Heart right ventricle (tissue), 16 donors: ENCODE results near the gene COG7. TPM values are rescaled to one million over a fixed set of nuclear protein-coding genes. Genes with fewer than 3 reads are reported as not detected.
A peak's percentile ranks its signal among the peaks of the same experiment; 100 is the strongest.

Source experiments
- ATAC-seq, 8 donors: fragments of 200-7000 bp; cut with Tn5 transposase; one replicate each; pipeline ENCODE4 v1.9.1; 2020; ENCODE audit warnings: mild to moderate bottlenecking in 8 of 8, moderate library complexity in 8 of 8, moderate number of reproducible peaks in 1 of 8
- DNase-seq, 2 donors: peaks; one replicate each; pipeline ENCODE4 v3.0.0-alpha.2; 2020
- H3K27ac ChIP-seq, 10 donors: fragments of 200-600 bp; sonication (generic) in 2 of 10; one replicate each; pipeline versions ENCODE4 v1.5.0 to v1.8.0; 2020 to 2022; ENCODE audit warnings: mild to moderate bottlenecking in 3 of 10
- H3K27me3 ChIP-seq, 7 donors: fragments of 200-600 bp; one replicate each; pipeline ENCODE4 v1.8.0; 2021 to 2022; ENCODE audit warnings: mild to moderate bottlenecking in 2 of 7
- H3K36me3 ChIP-seq, 9 donors: fragments of 200-600 bp; sonication (generic) in 1 of 9; one replicate each; pipeline versions ENCODE4 v1.5.0 to v1.8.0; 2020 to 2022; ENCODE audit warnings: mild to moderate bottlenecking in 2 of 9
- H3K4me1 ChIP-seq, 9 donors: fragments of 200-600 bp; sonication (generic) in 1 of 9; one replicate each; pipeline versions ENCODE4 v1.5.0 to v1.8.0; 2020 to 2022; ENCODE audit warnings: mild to moderate bottlenecking in 4 of 9
- H3K4me3 ChIP-seq, 10 donors: fragments of 200-600 bp; sonication (generic) in 2 of 10; one replicate each; pipeline versions ENCODE4 v1.5.0 to v1.8.0; 2020 to 2022; ENCODE audit warnings: mild to moderate bottlenecking in 7 of 10, moderate library complexity in 2 of 10
- H3K9me3 ChIP-seq, 11 donors: fragments of 200-600 bp in 10 of 11; sonication (generic) in 2 of 11; one replicate each; pipeline versions ENCODE4 v1.5.0 to v1.8.0; 2013 to 2022; ENCODE audit warnings: mild to moderate bottlenecking in 2 of 11, control low read depth in 1 of 11, moderate library complexity in 1 of 11
- WGBS, 2 donors: extraction: QIAGEN DNeasy Blood & Tissue Kit; methylation state at CpG; one replicate each; pipeline ENCODE4 v1.1.7; 2013; ENCODE audit warnings: inconsistent platforms in 1 of 2; 5-methylcytosine and 5-hydroxymethylcytosine counted together
- intact Hi-C, 10 donors: fragments of 100-400 bp; cut with DNase I; formaldehyde crosslinking; loops; one replicate each; pipeline versions ENCODE4 v1.11.1 to v1.14.2; 2022
- polyA plus RNA-seq, 2 donors: library from polyadenylated mRNA; stranded (reverse); fragments of 200-250 nt; gene quantifications; one replicate each; pipeline ENCODE4 v1.2.3, GENCODE V29; 2013
- total RNA-seq, 10 donors: library from RNA; stranded (reverse); fragmentation: NEBNext Ultra II Directional in 3 of 10; extraction: Animal tissue kit (Norgen Biotek cat#: 25700) in 3 of 10; gene quantifications; one replicate each; pipeline versions ENCODE4 v1.2.1 to v1.2.4, GENCODE V29; 2021 to 2023
- TF ChIP-seq, protein P1 (sequence below), 9 donors: fragments of 200-600 bp; sonication (generic) in 2 of 9; IDR thresholded peaks; one replicate each; pipeline versions ENCODE4 v1.5.0 to v1.8.0; 2021 to 2022; ENCODE audit warnings: antibody characterized with exemption in 9 of 9, mild to moderate bottlenecking in 5 of 9, moderate library complexity in 1 of 9
- donor health status: Arrhythmogenic right ventricular cardiomyopathy.
- donor health status: ischemic (EF 13 %, LVEDD 7.1; RV severe dilation, severe dysfunction).
- donor health status: healthy with polysubstance abuse.
- donor health status: DM: no; HTN: yes; CAD: no.
- donor health status: DM: no; HTN: no; CAD: no.
- donor health status: ischemic (EF 25% LVEDD 6.9; RV normal size, moderate dysfunction).
- donor health status: ischemic (EF 25% LVEDD 5.7; RV mildly dilated, moderate dysfunction).
- donor health status: healthy.
- donor health status: DM: yes; HTN: yes; CAD: no.
- donor health status: Ischemic cardiomyopathy.
- donor health status: ischemic (EF 35%, LVEDD 5.7; RV mildly dilated, moderate dysfunction).
- donor health status: nonischemic (EF 11% LVEDD 7.7; RV severe dilation, severe dysfunction).
- donor health status: DM: yes; HTN: yes; CAD: no.
- donor health status: PGD.
- donor health status: ischemic (EF 29% LVEDD 5.4; RV normal size, mild dysfunction).
- donor health status: nonischemic (EF 23%, LVEDD 6.1; RV moderate dilation, normal function).

COG7 gene
- total and polyA plus RNA-seq, 12 donors = 10.9 to 28.1 (median 12.9) TPM

- WGBS, 2 donors = 54 to 57% methylated on average over 11 of the region's 11 CpGs
- Histone ChIP-seq H3K27ac (no peak overlapping the region), H3K9me3 (no peaks in the 10 kb centered on the region), H3K4me3 (no peak overlapping the region), H3K36me3 (no peaks in the 10 kb centered on the region), H3K4me1 (peaks cover 0 to 16% (median 6%) of the 10 kb centered on the region in 9 donors), H3K27me3 (peaks cover 0 to 3% (median 0%) of the 10 kb centered on the region in 7 donors)
- ATAC-seq (peak in 6 of 8 donors; percentile 38 to 85 (median 62)), DNase-seq (peak; percentile 9 to 27)
- intact Hi-C loops = loop anchor here in 1 of 10 donors (10.0 kb wide), 1 partner anchor 62 kb away; no protein-coding TSS in a partner anchor
- TF ChIP-seq, protein P1, sequence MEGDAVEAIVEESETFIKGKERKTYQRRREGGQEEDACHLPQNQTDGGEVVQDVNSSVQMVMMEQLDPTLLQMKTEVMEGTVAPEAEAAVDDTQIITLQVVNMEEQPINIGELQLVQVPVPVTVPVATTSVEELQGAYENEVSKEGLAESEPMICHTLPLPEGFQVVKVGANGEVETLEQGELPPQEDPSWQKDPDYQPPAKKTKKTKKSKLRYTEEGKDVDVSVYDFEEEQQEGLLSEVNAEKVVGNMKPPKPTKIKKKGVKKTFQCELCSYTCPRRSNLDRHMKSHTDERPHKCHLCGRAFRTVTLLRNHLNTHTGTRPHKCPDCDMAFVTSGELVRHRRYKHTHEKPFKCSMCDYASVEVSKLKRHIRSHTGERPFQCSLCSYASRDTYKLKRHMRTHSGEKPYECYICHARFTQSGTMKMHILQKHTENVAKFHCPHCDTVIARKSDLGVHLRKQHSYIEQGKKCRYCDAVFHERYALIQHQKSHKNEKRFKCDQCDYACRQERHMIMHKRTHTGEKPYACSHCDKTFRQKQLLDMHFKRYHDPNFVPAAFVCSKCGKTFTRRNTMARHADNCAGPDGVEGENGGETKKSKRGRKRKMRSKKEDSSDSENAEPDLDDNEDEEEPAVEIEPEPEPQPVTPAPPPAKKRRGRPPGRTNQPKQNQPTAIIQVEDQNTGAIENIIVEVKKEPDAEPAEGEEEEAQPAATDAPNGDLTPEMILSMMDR (IDR thresholded peaks at IDR 0.05) = no peak
Observed at GRCh38 chr16:23362460-23363317, 90.3 kb downstream of the COG7 start.

- intact Hi-C loops = loop anchor here in 2 of 10 donors (10.0 kb wide), 2 partner anchors 54 to 114 kb away; partner anchors contain the start of gene SCNN1B (in 1 of the 2)
- Histone ChIP-seq H3K4me1 (peaks cover 0 to 10% (median 3%) of the 10 kb centered on the region in 9 donors), H3K9me3 (no peaks in the 10 kb centered on the region), H3K4me3 (no peak overlapping the region), H3K36me3 (no peaks in the 10 kb centered on the region), H3K27ac (no peak overlapping the region), H3K27me3 (peaks cover 0 to 3% (median 0%) of the 10 kb centered on the region in 7 donors)
- TF ChIP-seq, protein P1 (IDR thresholded peaks at IDR 0.05) = no peak
- no peak for ATAC-seq
- DNase-seq = no peak
- 63 to 78% methylated on average over 8 of the region's 8 CpGs for WGBS, 2 donors
Observed at GRCh38 chr16:23359092-23359760, 93.8 kb downstream of the COG7 start.

- H3K4me1 ChIP-seq = peaks cover 0 to 8% (median 3%) of the 10 kb centered on the region in 9 donors
- no peaks in the 10 kb centered on the region for H3K9me3 ChIP-seq
- WGBS, 2 donors = 83 to 89% methylated on average over 8 of the region's 8 CpGs
- no peak overlapping the region for H3K27ac ChIP-seq
- H3K36me3 ChIP-seq = no peaks in the 10 kb centered on the region
- TF ChIP-seq, protein P1 (IDR thresholded peaks at IDR 0.05) = no peak
- H3K27me3 ChIP-seq = peaks cover 0 to 3% (median 0%) of the 10 kb centered on the region in 7 donors
- H3K4me3 ChIP-seq = no peak overlapping the region
- DNase-seq (no peak), ATAC-seq (no peak)
- intact Hi-C loops = loop anchor here in 2 of 10 donors (10.0 kb wide), 2 partner anchors 53 to 113 kb away; partner anchors contain the start of gene SCNN1B (in 1 of the 2)
Observed at GRCh38 chr16:23357761-23358290, 95.2 kb downstream of the COG7 start.

GRCh38 chr16:23356941-23357340 lies 96.0 kb downstream of the COG7 start:
- Histone ChIP-seq H3K36me3 (no peaks in the 10 kb centered on the region), H3K4me3 (no peak overlapping the region), H3K27ac (no peak overlapping the region), H3K27me3 (peaks cover 0 to 3% (median 0%) of the 10 kb centered on the region in 7 donors), H3K9me3 (no peaks in the 10 kb centered on the region), H3K4me1 (peaks cover 0 to under 1% (median 0%) of the 10 kb centered on the region in 9 donors)
- ATAC-seq (no peak), DNase-seq (no peak)
- TF ChIP-seq, protein P1 (IDR thresholded peaks at IDR 0.05) = no peak
- 89 to 94% methylated on average over 7 of the region's 7 CpGs for WGBS, 2 donors
- intact Hi-C loops = loop anchor here in 2 of 10 donors (10.0 kb wide), 2 partner anchors 52 to 112 kb away; partner anchors contain the start of gene SCNN1B (in 1 of the 2)
